GM18858 (cell line): ENCODE measurements around the gene SLC15A1.
"Not testable (repeated sequence)": the region's sequence is repeated elsewhere in the genome, so short reads cannot be mapped to it uniquely, and the experiment has no call there.

ENCODE experiments used
- ATAC-seq: cut with Tn5 transposase; IDR thresholded peaks from one replicate; pipeline ENCODE4 v1.9.1; 2021; ENCODE audit not compliant: unreplicated experiment

SLC15A1 gene

GRCh38 chr13:98664510-98664909 is 88.0 kb downstream of the SLC15A1 start:
- no peak for ATAC-seq

GRCh38 chr13:98664047-98664446 is 88.4 kb downstream of the SLC15A1 start:
- ATAC-seq: no peak

GRCh38 chr13:98658131-98658530 is 94.3 kb downstream of the SLC15A1 start:
- no peak for ATAC-seq

- no peak for ATAC-seq
Observed at GRCh38 chr13:98657506-98658085, 94.9 kb downstream of the SLC15A1 start.

GRCh38 chr13:98656223-98656622 is 96.2 kb downstream of the SLC15A1 start:
- no peak for ATAC-seq

- ATAC-seq: peak; percentile 86
Observed at GRCh38 chr13:98653463-98653985, 98.9 kb downstream of the SLC15A1 start.

- no peak for ATAC-seq
Observed at GRCh38 chr13:98652721-98653462, 99.6 kb downstream of the SLC15A1 start.

GRCh38 chr13:98652276-98652675 is 100.2 kb downstream of the SLC15A1 start:
- no peak for ATAC-seq

- no peak for ATAC-seq
Observed at GRCh38 chr13:98651744-98652143, 100.7 kb downstream of the SLC15A1 start.

GRCh38 chr13:98650396-98651107 is 101.9 kb downstream of the SLC15A1 start:
- no peak for ATAC-seq

- ATAC-seq: no peak
Observed at GRCh38 chr13:98649861-98650260, 102.6 kb downstream of the SLC15A1 start.

- no peak for ATAC-seq
Observed at GRCh38 chr13:98648686-98649085, 103.8 kb downstream of the SLC15A1 start.

- no peak for ATAC-seq
Observed at GRCh38 chr13:98648141-98648540, 104.3 kb downstream of the SLC15A1 start.

GRCh38 chr13:98647121-98647520 is 105.4 kb downstream of the SLC15A1 start:
- no peak for ATAC-seq

GRCh38 chr13:98643479-98643878 is 109.0 kb downstream of the SLC15A1 start:
- ATAC-seq: no peak

- no peak for ATAC-seq
Observed at GRCh38 chr13:98641075-98641474, 111.4 kb downstream of the SLC15A1 start.

GRCh38 chr13:98639785-98640184 is 112.7 kb downstream of the SLC15A1 start:
- ATAC-seq: not testable (repeated sequence)

GRCh38 chr13:98638352-98638751 is 114.1 kb downstream of the SLC15A1 start:
- ATAC-seq: not testable (repeated sequence)
